Measurements from ENCODE around the gene TFEB. TPM values are rescaled to one million over a fixed set of nuclear protein-coding genes. Genes with fewer than 3 reads are reported as not detected.

TFEB gene
- total and polyA plus RNA-seq, 2 of the 8 experiments (the other 6 are each of a cell fraction or from before 2014, with no cell fraction given): 2.3 to 6.7 TPM

DNA sequence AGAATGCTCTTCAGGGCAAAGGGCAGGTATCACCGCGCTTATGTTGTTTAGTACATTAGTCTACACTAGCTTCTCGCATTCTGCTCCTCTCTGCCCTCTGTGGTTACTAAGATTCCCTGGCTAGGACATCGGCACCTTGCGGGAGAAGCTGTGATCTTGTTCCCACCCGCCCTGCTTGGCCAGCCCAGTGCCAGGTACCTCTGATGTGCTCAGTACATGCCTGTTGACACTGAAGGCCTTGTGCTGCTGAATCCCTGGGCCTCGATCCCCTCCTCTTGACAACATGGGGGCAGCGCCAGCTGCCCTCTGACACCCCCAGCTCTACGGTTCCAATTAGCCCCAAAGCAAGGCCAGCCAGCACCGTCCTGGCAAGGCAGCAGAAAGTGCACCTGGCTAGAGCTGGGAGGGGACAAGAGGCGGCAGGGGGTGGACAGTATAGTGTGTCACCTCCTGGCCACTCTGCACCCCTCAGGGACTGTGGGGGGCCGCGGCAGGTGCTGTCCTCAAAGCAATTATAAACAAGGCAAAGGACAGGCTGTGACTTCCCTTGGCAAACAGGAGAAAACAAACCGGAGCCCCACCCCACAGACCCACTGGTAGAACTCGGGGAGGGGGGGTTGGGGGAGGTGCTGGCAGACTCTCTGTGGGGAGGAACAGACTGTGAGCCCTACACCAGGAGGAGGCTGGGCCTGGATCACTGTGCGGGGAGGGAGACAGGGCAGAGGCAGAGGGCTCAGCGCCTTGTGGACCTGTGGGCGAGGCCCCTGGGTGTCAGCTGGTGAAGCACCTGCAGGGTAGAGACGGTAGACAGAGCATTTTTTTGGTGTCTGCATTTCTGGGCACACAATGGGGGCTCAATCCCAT lies 7.1 kb downstream of the TFEB start (continued):
- TF ChIP-seq RXRA (IDR thresholded peaks at IDR 0.05; ENCODE audit: insufficient read depth, low read depth, low read length) (no peak), JUN (IDR thresholded peaks at IDR 0.05; ENCODE audit: low read depth, low read length) (no peak), SP1 (IDR thresholded peaks at IDR 0.05; ENCODE audit: low read depth, low read length) (no peak), BCL11A (IDR thresholded peaks at IDR 0.05; ENCODE audit: low read depth in 2 of 2, low read length in 2 of 2) (no peak)
